ENCODE measurements around the gene CUL7.

DNA sequence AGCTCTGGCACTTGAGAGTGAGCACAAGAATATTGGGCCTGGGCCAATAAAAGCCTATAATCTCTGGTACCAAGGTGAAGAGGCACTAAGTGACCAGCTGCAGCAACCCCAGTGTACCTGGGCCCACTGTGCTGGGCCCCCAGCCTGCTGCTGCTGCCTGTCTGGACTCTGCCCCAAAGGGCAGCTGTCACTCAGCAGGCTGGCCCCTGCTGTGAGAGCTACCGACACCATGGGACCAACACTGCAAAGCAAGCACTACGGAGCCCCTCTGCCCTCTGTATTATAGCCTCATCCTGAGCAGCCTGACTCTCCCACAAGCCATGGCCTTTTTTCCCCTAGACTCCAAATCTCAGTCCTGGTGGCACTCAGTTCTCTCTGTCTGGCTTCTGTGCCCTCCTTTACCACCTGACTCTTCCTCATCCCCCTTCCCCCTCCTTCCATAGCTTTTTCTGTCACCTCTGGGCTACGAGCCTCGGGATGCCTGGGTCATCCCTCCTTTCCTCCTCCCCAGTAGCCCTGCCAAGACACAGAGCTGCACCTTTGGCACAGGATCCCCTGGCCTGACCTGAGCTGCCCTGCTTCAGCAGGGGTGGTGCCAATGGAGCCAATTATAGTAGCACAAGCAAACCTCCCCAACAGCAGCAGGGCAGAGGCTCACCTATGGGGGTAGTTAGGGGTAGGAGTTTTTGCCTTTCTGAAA, 18.0 kb downstream of the CUL7 start:
- TF ChIP-seq, protein P1, sequence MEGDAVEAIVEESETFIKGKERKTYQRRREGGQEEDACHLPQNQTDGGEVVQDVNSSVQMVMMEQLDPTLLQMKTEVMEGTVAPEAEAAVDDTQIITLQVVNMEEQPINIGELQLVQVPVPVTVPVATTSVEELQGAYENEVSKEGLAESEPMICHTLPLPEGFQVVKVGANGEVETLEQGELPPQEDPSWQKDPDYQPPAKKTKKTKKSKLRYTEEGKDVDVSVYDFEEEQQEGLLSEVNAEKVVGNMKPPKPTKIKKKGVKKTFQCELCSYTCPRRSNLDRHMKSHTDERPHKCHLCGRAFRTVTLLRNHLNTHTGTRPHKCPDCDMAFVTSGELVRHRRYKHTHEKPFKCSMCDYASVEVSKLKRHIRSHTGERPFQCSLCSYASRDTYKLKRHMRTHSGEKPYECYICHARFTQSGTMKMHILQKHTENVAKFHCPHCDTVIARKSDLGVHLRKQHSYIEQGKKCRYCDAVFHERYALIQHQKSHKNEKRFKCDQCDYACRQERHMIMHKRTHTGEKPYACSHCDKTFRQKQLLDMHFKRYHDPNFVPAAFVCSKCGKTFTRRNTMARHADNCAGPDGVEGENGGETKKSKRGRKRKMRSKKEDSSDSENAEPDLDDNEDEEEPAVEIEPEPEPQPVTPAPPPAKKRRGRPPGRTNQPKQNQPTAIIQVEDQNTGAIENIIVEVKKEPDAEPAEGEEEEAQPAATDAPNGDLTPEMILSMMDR (conservative IDR thresholded peaks at IDR 0.05; ENCODE audit: low read length): no peak
- TF ChIP-seq EZH2phosphoT487 (IDR thresholded peaks at IDR 0.05; ENCODE audit: borderline replicate concordance): no peak
